Measurements from ENCODE around the gene FGF14.

FGF14 gene

GRCh38 chr13:101915755-101916107 is 486.1 kb downstream of the FGF14 start:
- no peak overlapping the region for H3K4me3 ChIP-seq (replicated peaks; ENCODE audit: low read depth, low read length)
- TF ChIP-seq, protein P1, sequence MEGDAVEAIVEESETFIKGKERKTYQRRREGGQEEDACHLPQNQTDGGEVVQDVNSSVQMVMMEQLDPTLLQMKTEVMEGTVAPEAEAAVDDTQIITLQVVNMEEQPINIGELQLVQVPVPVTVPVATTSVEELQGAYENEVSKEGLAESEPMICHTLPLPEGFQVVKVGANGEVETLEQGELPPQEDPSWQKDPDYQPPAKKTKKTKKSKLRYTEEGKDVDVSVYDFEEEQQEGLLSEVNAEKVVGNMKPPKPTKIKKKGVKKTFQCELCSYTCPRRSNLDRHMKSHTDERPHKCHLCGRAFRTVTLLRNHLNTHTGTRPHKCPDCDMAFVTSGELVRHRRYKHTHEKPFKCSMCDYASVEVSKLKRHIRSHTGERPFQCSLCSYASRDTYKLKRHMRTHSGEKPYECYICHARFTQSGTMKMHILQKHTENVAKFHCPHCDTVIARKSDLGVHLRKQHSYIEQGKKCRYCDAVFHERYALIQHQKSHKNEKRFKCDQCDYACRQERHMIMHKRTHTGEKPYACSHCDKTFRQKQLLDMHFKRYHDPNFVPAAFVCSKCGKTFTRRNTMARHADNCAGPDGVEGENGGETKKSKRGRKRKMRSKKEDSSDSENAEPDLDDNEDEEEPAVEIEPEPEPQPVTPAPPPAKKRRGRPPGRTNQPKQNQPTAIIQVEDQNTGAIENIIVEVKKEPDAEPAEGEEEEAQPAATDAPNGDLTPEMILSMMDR (IDR thresholded peaks at IDR 0.05; ENCODE audit: insufficient read depth, low read length, poor library complexity, severe bottlenecking) = no peak
- H3K36me3 ChIP-seq (ENCODE audit: control insufficient read depth, insufficient read depth, low read length) = no peaks in the 10 kb centered on the region
- no peak for DNase-seq (ENCODE audit: extremely low read depth, insufficient read length)
- H3K27me3 ChIP-seq (replicated peaks; ENCODE audit: control insufficient read depth, insufficient read depth, low read length) = peaks cover 2% of the 10 kb centered on the region

DNA sequence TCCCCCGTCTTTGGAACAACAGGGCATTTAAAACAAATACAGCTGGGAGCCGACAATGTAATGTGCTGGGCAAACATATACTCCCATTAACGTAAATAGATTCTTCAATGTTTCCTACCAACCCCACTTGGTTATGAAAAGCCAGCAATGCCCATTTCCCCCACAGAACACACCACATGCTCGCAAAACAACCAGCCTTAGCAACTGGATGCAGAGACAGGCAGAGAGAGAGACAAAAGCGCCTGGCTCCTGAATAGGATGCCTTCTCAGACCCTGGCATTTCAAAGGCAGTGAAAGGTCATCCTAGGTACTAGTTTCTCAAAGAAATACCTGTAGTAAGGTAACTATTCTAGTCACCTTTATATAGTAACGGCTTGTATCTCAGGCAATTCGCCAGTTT is 486.5 kb downstream of the FGF14 start:
- H3K27me3 ChIP-seq (replicated peaks; ENCODE audit: control insufficient read depth, insufficient read depth, low read length) = peaks cover 2% of the 10 kb centered on the region
- no peak overlapping the region for H3K4me3 ChIP-seq (replicated peaks; ENCODE audit: low read depth, low read length)
- no peak for DNase-seq (ENCODE audit: extremely low read depth, insufficient read length)
- TF ChIP-seq, protein P1 (IDR thresholded peaks at IDR 0.05; ENCODE audit: insufficient read depth, low read length, poor library complexity, severe bottlenecking) = no peak
- no peaks in the 10 kb centered on the region for H3K36me3 ChIP-seq (ENCODE audit: control insufficient read depth, insufficient read depth, low read length)

- Histone ChIP-seq H3K4me3 (replicated peaks; ENCODE audit: low read depth, low read length) (no peak overlapping the region), H3K27me3 (replicated peaks; ENCODE audit: control insufficient read depth, insufficient read depth, low read length) (no peaks in the 10 kb centered on the region), H3K36me3 (ENCODE audit: control insufficient read depth, insufficient read depth, low read length) (no peaks in the 10 kb centered on the region)
- no peak for DNase-seq (ENCODE audit: extremely low read depth, insufficient read length)
- TF ChIP-seq, protein P1 (IDR thresholded peaks at IDR 0.05; ENCODE audit: insufficient read depth, low read length, poor library complexity, severe bottlenecking) = no peak
Observed at GRCh38 chr13:101911752-101912151, 490.1 kb downstream of the FGF14 start.

- no peaks in the 10 kb centered on the region for H3K27me3 ChIP-seq (replicated peaks; ENCODE audit: control insufficient read depth, insufficient read depth, low read length)
- no peaks in the 10 kb centered on the region for H3K36me3 ChIP-seq (ENCODE audit: control insufficient read depth, insufficient read depth, low read length)
- H3K4me3 ChIP-seq (replicated peaks; ENCODE audit: low read depth, low read length) = no peak overlapping the region
Observed at GRCh38 chr13:101903890-101904289, 498.0 kb downstream of the FGF14 start.

GRCh38 chr13:101898676-101899075 is 503.2 kb downstream of the FGF14 start:
- TF ChIP-seq, protein P1 (IDR thresholded peaks at IDR 0.05; ENCODE audit: insufficient read depth, low read length, poor library complexity, severe bottlenecking) = no peak
- no peak for DNase-seq (ENCODE audit: extremely low read depth, insufficient read length)
- H3K36me3 ChIP-seq (ENCODE audit: control insufficient read depth, insufficient read depth, low read length) = no peaks in the 10 kb centered on the region
- no peaks in the 10 kb centered on the region for H3K27me3 ChIP-seq (replicated peaks; ENCODE audit: control insufficient read depth, insufficient read depth, low read length)
- no peak overlapping the region for H3K4me3 ChIP-seq (replicated peaks; ENCODE audit: low read depth, low read length)

More at GRCh38 chr13:101903890-101904289, 498.0 kb downstream of the FGF14 start:
- no peak for DNase-seq (ENCODE audit: extremely low read depth, insufficient read length)
- TF ChIP-seq, protein P1 (IDR thresholded peaks at IDR 0.05; ENCODE audit: insufficient read depth, low read length, poor library complexity, severe bottlenecking) = no peak

DNA sequence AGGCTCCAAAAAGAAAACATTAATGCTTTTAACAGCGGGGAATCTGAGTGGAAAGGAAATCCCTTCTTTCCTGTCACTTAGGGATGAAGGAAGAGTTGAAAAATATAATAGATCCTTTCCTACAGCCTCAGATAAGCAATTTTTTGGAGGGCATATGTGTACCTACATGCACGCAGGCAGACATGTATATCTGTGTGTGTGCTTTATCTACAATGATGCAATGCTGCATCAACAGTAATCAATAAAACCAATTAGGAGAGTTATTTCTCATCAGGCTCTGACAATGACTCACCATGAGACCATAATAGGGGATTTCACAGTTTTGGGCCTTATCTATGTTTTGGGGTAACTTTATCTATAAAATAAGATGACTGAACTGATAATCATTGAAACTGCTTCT is 505.3 kb downstream of the FGF14 start:
- H3K36me3 ChIP-seq (ENCODE audit: control insufficient read depth, insufficient read depth, low read length) = no peaks in the 10 kb centered on the region
- H3K27me3 ChIP-seq (replicated peaks; ENCODE audit: control insufficient read depth, insufficient read depth, low read length) = no peaks in the 10 kb centered on the region
- DNase-seq (ENCODE audit: extremely low read depth, insufficient read length) = no peak
- no peak overlapping the region for H3K4me3 ChIP-seq (replicated peaks; ENCODE audit: low read depth, low read length)
- TF ChIP-seq, protein P1 (IDR thresholded peaks at IDR 0.05; ENCODE audit: insufficient read depth, low read length, poor library complexity, severe bottlenecking) = no peak
